SU-DHL-6 (cell line): ENCODE measurements around the gene SUN2.

Experiments used
- H2AFZ ChIP-seq: fragments of 200-600 bp; sonication (generic); 2 replicates; pipeline ENCODE4 v1.6.1; 2014; ENCODE audit warnings: low read depth, mild to moderate bottlenecking, moderate library complexity, mixed read lengths, antibody characterized with exemption, low read length; ENCODE audit not compliant: severe bottlenecking
- H3F3A ChIP-seq: fragments of 200-600 bp; shearing (Covaris generic); 2 replicates; pipeline ENCODE4 v1.6.0; 2016; ENCODE audit warnings: antibody characterized with exemption, mild to moderate bottlenecking; ENCODE audit not compliant: insufficient read depth
- H3K27ac ChIP-seq: fragments of 200-600 bp; sonication (generic); 2 replicates; pipeline ENCODE4 v1.5.1; 2016; ENCODE audit warnings: low read depth, mild to moderate bottlenecking, low read length, moderate library complexity, mixed read lengths
- H3K27me3 ChIP-seq: fragments of 200-600 bp; sonication (generic), shearing (Covaris generic); 2 replicates; pipeline ENCODE4 v1.6.0; 2014; ENCODE audit warnings: mild to moderate bottlenecking, low read length
- H3K36me3 ChIP-seq: fragments of 200-600 bp; sonication (generic); 2 replicates; pipeline ENCODE4 v1.6.1; 2014; ENCODE audit warnings: mild to moderate bottlenecking, low read length, mixed read lengths
- H3K4me2 ChIP-seq: fragments of 300-600, 200-600 bp; shearing (Covaris generic), sonication (generic); 2 replicates; pipeline ENCODE4 v1.6.0; 2014; ENCODE audit warnings: low read length, low read depth, mild to moderate bottlenecking; ENCODE audit not compliant: poor library complexity, severe bottlenecking
- H3K4me3 ChIP-seq: fragments of 200-600 bp; sonication (generic); 2 replicates; pipeline ENCODE4 v1.5.1; 2014; ENCODE audit warnings: antibody characterized with exemption, low read length, mild to moderate bottlenecking, mixed read lengths; ENCODE audit not compliant: insufficient read depth, poor library complexity, severe bottlenecking
- H3K79me2 ChIP-seq: fragments of 200-600 bp; sonication (generic); 2 replicates; pipeline ENCODE4 v1.6.1; 2014; ENCODE audit warnings: mild to moderate bottlenecking, low read length, moderate library complexity; ENCODE audit not compliant: insufficient read depth
- H3K9ac ChIP-seq: fragments of 200-600 bp; sonication (generic); 2 replicates; pipeline ENCODE4 v1.7.0; 2014; ENCODE audit warnings: mild to moderate bottlenecking, low read length
- H3K9me2 ChIP-seq: fragments of 200-600 bp; sonication (generic); replicated peaks from 2 replicates; pipeline ENCODE4 v1.6.1; 2014; ENCODE audit warnings: low read length; ENCODE audit not compliant: insufficient read depth
- H3K9me3 ChIP-seq: fragments of 200-600 bp; sonication (generic); 2 replicates; pipeline ENCODE4 v1.6.1; 2014; ENCODE audit warnings: low read length, mixed read lengths; ENCODE audit not compliant: insufficient read depth
- H4K20me1 ChIP-seq: fragments of 200-600 bp; sonication (generic); 2 replicates; pipeline ENCODE4 v1.6.1; 2014; ENCODE audit warnings: low read depth, mild to moderate bottlenecking, antibody characterized with exemption, low read length, moderate library complexity, mixed read lengths
- EZH2phosphoT487 ChIP-seq: fragments of 200-600 bp; sonication (generic), shearing (Covaris generic); conservative IDR thresholded peaks from 2 replicates; pipeline ENCODE4 v1.6.1; 2018; ENCODE audit warnings: mild to moderate bottlenecking, antibody characterized with exemption, low read length, moderate library complexity, mixed read lengths
- TF ChIP-seq, protein P1 (sequence below): fragments of 200-600 bp; sonication (generic); IDR thresholded peaks from one replicate; pipeline ENCODE4 v1.5.1; 2017; ENCODE audit warnings: antibody characterized with exemption, mild to moderate bottlenecking, low read length, moderate library complexity; ENCODE audit not compliant: insufficient read depth, poor library complexity, severe bottlenecking

Gene SUN2

DNA sequence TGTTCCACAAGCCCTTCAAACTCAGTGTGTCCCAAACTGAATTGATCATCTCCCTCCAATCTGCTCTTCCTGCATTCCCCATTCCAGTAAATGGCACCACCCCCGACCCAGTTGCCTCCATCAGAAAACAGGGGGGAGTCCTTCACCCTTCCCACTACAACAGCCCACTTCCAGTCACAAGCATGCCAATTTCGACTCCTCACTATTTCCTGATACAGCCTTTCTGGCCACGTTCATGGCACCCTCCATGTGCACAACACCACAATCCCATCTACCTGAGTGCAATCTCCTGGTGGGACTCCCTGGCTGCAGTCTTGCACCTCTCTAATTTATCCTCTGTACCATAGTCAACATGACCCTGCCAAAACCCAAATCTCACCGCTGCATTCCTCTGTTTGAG, 39.8 kb upstream of the SUN2 start:
- Histone ChIP-seq H3K9me3 (peaks cover 9% of the 10 kb centered on the region; the same call in 1 of the 2 replicates), H3F3A (0 out of 2 replicates have a peak, but pooled peaks cover 7% of the 10 kb centered on the region), H3K27me3 (no peaks in the 10 kb centered on the region), H3K9me2 (no peaks in the 10 kb centered on the region), H3K4me3 (no peak overlapping the region), H3K9ac (no peak overlapping the region), H3K4me2 (no peak overlapping the region), H4K20me1 (no peaks in the 10 kb centered on the region), H3K36me3 (no peaks in the 10 kb centered on the region), H3K79me2 (no peaks in the 10 kb centered on the region), H2AFZ (no peak overlapping the region), H3K27ac (no peak overlapping the region)
- TF ChIP-seq, protein P1, sequence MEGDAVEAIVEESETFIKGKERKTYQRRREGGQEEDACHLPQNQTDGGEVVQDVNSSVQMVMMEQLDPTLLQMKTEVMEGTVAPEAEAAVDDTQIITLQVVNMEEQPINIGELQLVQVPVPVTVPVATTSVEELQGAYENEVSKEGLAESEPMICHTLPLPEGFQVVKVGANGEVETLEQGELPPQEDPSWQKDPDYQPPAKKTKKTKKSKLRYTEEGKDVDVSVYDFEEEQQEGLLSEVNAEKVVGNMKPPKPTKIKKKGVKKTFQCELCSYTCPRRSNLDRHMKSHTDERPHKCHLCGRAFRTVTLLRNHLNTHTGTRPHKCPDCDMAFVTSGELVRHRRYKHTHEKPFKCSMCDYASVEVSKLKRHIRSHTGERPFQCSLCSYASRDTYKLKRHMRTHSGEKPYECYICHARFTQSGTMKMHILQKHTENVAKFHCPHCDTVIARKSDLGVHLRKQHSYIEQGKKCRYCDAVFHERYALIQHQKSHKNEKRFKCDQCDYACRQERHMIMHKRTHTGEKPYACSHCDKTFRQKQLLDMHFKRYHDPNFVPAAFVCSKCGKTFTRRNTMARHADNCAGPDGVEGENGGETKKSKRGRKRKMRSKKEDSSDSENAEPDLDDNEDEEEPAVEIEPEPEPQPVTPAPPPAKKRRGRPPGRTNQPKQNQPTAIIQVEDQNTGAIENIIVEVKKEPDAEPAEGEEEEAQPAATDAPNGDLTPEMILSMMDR = no peak
- no peak for TF ChIP-seq EZH2phosphoT487

DNA sequence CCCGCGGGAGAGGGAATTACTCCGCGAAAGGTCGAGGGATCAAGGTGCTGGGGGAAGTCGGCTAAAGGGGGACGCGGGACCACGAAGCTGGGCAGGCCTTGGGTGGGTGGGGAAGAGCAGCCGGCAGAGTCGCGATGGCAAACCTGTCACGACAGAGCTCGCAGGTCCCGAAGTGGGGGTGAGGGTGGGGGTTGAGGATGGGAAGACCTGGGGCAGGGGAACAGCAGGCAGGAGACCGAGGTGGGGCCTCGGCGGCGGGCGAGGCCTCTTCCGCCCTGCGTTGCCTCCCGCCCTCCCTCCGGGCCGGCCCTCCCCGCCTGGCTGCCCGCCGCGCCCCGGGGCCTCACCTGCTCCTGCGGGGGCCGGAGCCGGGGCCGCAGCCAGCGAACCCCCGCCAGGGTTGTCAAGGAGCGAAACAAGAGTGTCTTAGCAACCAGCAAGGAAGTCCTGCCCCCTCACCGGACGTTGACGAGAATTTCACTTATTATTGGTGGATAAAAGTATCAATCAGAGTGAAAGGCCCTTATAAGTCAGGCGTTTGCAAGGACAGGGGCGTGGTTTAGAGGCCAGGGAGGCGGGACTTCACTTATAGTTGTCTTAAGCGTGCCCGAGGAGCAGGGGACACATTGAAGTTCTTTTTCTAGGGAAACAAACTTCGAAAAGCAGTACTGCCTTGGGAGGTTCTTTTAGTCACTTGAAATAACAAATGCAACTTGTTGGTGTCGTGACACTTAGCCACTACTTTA, 38.1 kb upstream of the SUN2 start, which contains the start of gene DNAL4:
Gene DNAL4, minus strand, starts transcription at position 423 of the 746 bp plus-strand sequence. CDS start 11,412 bp downstream, outside the sequence.
- Histone ChIP-seq H3K79me2 (no peaks in the 10 kb centered on the region), H3K9ac (peak within 1 kb of the TSS; percentile 48), H2AFZ (peak within 1 kb of the TSS; percentile 68), H3F3A (0 out of 2 replicates have a peak, but pooled peaks cover 7% of the 10 kb centered on the region), H4K20me1 (no peaks in the 10 kb centered on the region), H3K27ac (no peak within 1 kb of the TSS), H3K4me3 (peak within 1 kb of the TSS; percentile 57), H3K4me2 (peak within 1 kb of the TSS; percentile 56), H3K36me3 (no peaks in the 10 kb centered on the region), H3K9me2 (no peaks in the 10 kb centered on the region), H3K27me3 (no peaks in the 10 kb centered on the region), H3K9me3 (no peaks in the 10 kb centered on the region)
- TF ChIP-seq EZH2phosphoT487 = no peak
- TF ChIP-seq, protein P1 = no peak

DNA sequence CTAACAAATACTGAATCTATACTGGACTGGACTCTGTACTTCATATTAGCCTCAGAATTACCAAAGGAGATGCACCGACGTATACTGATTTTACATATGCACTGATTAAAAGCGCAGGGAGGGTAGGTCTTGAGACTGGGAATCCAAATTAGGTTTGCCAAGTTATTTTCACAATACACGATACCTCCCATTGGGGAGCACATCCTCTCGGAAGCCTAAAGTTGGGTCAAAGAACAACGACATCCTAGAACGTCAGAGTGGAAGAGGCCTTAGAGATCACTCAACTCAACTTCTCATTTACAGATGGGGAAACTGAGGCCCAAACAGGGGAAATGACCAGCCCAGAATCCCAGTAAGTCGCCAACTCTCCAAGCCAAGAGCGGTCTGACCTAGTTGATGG, 37.5 kb upstream of the SUN2 start:
- Histone ChIP-seq H3K36me3 (no peaks in the 10 kb centered on the region), H3K9ac (peak overlapping the region; percentile 48), H3K9me2 (no peaks in the 10 kb centered on the region), H3K27me3 (no peaks in the 10 kb centered on the region), H4K20me1 (no peaks in the 10 kb centered on the region), H3K4me2 (peak overlapping the region; percentile 56), H3K27ac (no peak overlapping the region), H3K4me3 (peak overlapping the region; percentile 57), H3K79me2 (no peaks in the 10 kb centered on the region), H3K9me3 (no peaks in the 10 kb centered on the region), H3F3A (0 out of 2 replicates have a peak, but pooled peaks cover 7% of the 10 kb centered on the region), H2AFZ (peak overlapping the region; percentile 68)
- TF ChIP-seq, protein P1 = no peak
- TF ChIP-seq EZH2phosphoT487 = no peak
